Mesothelial cell of epicardium (in vitro differentiated cells): ENCODE results near the gene KLHDC7A. TPM values are rescaled to one million over a fixed set of nuclear protein-coding genes. Genes with fewer than 3 reads are reported as not detected.

Experiments used
- DNase-seq, 2 experiments: peaks; one replicate each; pipeline ENCODE4 v3.0.0; 2021; ENCODE audit warnings: low spot score in 2 of 2; ENCODE audit not compliant: unreplicated experiment in 2 of 2
- H3K27ac Mint-ChIP-seq: 2 replicates; pipeline ENCODE4 v1.8.0; 2021; ENCODE audit warnings: mixed read lengths
- H3K27me3 Mint-ChIP-seq: 2 replicates; pipeline ENCODE4 v1.8.0; 2021; ENCODE audit warnings: low read depth, mixed read lengths
- H3K36me3 Mint-ChIP-seq: 2 replicates; pipeline ENCODE4 v1.8.0; 2021; ENCODE audit warnings: mixed read lengths
- H3K4me1 Mint-ChIP-seq: 2 replicates; pipeline ENCODE4 v1.8.0; 2021; ENCODE audit warnings: mixed read lengths
- H3K4me3 Mint-ChIP-seq: 2 replicates; pipeline ENCODE4 v1.8.0; 2021; ENCODE audit warnings: mild to moderate bottlenecking, moderate library complexity, mixed read lengths
- H3K9me3 Mint-ChIP-seq: 2 replicates; pipeline ENCODE4 v1.8.0; 2021; ENCODE audit warnings: mixed read lengths
- total RNA-seq: library from RNA; stranded (reverse); gene quantifications from 3 replicates; pipeline ENCODE4 v1.2.1, GENCODE V29; 2021
- TF ChIP-seq, protein P1 (sequence below): fragments of 200-600 bp; sonication (generic); IDR thresholded peaks from one replicate; pipeline ENCODE4 v1.5.0; 2021; ENCODE audit warnings: antibody characterized with exemption; ENCODE audit not compliant: unreplicated experiment

KLHDC7A gene
- total RNA-seq, 1 donor from 2014 or later, result 0.04 TPM

DNA sequence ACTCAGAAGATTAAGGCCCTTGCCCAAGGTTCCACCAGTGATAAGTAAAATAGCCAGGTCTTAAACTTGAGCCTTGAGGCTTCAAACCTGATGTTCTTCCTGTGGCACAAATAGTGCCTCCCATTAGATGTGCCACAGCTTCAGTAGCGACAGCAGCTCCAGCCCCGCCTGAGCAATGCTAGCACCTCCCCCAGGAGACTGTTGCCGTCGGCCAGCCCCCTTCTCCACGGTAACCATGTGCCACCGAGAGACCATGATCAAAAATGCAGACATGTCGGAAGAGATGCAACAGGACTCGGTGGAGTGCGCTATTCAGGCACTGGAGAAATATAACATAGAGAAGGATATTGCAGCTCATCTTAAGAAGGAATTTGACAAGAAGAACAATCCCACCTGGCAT is 32.2 kb downstream of the KLHDC7A start:
- no peaks in the 10 kb centered on the region for H3K4me1 Mint-ChIP-seq
- no peak for DNase-seq
- peaks cover 25% of the 10 kb centered on the region for H3K9me3 Mint-ChIP-seq
- no peak overlapping the region for H3K4me3 Mint-ChIP-seq
- H3K36me3 Mint-ChIP-seq, result no peaks in the 10 kb centered on the region
- TF ChIP-seq, protein P1, sequence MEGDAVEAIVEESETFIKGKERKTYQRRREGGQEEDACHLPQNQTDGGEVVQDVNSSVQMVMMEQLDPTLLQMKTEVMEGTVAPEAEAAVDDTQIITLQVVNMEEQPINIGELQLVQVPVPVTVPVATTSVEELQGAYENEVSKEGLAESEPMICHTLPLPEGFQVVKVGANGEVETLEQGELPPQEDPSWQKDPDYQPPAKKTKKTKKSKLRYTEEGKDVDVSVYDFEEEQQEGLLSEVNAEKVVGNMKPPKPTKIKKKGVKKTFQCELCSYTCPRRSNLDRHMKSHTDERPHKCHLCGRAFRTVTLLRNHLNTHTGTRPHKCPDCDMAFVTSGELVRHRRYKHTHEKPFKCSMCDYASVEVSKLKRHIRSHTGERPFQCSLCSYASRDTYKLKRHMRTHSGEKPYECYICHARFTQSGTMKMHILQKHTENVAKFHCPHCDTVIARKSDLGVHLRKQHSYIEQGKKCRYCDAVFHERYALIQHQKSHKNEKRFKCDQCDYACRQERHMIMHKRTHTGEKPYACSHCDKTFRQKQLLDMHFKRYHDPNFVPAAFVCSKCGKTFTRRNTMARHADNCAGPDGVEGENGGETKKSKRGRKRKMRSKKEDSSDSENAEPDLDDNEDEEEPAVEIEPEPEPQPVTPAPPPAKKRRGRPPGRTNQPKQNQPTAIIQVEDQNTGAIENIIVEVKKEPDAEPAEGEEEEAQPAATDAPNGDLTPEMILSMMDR, result no peak
- H3K27ac Mint-ChIP-seq, result no peak overlapping the region
- peaks cover 17% of the 10 kb centered on the region for H3K27me3 Mint-ChIP-seq

DNA sequence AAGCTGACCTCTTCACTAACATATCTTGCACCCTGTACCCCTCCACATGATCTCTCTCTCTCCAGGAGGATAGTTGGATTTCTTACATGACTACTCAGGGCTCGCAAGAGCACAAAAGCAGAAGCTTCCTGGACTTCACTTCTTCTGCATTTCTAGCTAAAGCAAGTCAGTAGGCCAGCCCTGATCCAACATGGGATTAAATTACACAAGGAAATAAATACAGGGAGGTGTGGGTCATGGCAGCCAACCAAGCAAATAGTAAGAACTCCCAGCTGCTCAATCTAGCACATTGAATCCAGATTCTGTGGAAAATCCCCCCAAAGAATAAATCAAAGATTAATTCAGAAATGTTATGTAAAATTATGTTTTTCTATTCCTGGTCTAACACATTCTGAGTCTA is 33.3 kb downstream of the KLHDC7A start:
- Mint-ChIP-seq H3K27ac (no peak overlapping the region), H3K36me3 (no peaks in the 10 kb centered on the region), H3K27me3 (peaks cover 17% of the 10 kb centered on the region), H3K9me3 (peaks cover 22% of the 10 kb centered on the region), H3K4me3 (no peak overlapping the region), H3K4me1 (no peaks in the 10 kb centered on the region)
- TF ChIP-seq, protein P1, result no peak
- no peak for DNase-seq

DNA sequence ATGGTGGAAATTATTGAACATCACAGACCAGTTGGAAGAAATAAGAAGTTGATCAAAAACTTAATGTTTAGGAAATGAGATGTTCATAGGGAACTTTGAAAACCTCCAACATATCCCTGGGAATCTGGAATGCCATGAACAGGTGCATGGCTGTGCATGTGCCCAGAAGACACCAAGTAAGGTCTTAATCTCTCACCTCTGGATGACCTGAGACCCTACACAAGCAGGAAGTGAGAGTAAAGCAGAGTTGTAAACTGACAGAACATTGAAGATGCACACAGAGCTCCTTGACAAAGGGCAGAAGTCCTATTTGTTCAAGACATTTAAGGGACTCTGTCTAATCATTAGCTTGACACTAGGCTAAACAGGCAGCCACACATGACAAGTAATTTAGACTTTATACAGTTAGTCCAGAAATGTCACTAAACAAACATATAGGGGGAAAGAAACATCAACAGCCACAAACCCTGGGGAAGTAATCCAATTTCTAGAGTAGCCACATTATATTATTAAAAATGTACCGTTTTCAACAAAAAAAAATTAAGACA is 34.5 kb downstream of the KLHDC7A start:
- H3K4me3 Mint-ChIP-seq, result no peak overlapping the region
- H3K9me3 Mint-ChIP-seq, result peaks cover 21% of the 10 kb centered on the region
- no peaks in the 10 kb centered on the region for H3K4me1 Mint-ChIP-seq
- TF ChIP-seq, protein P1, result no peak
- no peaks in the 10 kb centered on the region for H3K36me3 Mint-ChIP-seq
- no peak for DNase-seq
- H3K27me3 Mint-ChIP-seq, result peaks cover 23% of the 10 kb centered on the region
- H3K27ac Mint-ChIP-seq, result no peak overlapping the region

DNA sequence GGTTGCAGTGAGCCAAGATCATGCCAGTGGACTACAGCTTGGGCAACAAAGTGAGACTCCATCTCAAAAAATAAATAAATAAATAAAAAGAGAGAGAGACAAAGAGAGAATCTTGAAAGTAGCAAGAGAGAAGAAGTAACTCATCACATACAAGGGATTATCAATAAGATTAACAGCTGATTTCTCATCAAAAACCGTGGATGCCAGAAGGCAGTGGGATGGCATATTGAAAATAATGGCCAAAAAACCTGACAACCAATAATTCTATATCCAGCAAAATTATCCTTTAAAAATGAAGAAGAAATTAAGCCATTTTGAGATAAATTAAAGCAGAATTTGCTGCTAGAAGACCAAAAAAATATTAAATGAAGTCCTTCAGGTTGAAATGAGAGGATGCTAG is 35.7 kb downstream of the KLHDC7A start:
- Mint-ChIP-seq H3K9me3 (peaks cover 21% of the 10 kb centered on the region), H3K4me1 (no peaks in the 10 kb centered on the region), H3K27ac (no peak overlapping the region), H3K27me3 (peaks cover 28% of the 10 kb centered on the region), H3K4me3 (no peak overlapping the region), H3K36me3 (no peaks in the 10 kb centered on the region)
- no peak for DNase-seq
- TF ChIP-seq, protein P1, result no peak

DNA sequence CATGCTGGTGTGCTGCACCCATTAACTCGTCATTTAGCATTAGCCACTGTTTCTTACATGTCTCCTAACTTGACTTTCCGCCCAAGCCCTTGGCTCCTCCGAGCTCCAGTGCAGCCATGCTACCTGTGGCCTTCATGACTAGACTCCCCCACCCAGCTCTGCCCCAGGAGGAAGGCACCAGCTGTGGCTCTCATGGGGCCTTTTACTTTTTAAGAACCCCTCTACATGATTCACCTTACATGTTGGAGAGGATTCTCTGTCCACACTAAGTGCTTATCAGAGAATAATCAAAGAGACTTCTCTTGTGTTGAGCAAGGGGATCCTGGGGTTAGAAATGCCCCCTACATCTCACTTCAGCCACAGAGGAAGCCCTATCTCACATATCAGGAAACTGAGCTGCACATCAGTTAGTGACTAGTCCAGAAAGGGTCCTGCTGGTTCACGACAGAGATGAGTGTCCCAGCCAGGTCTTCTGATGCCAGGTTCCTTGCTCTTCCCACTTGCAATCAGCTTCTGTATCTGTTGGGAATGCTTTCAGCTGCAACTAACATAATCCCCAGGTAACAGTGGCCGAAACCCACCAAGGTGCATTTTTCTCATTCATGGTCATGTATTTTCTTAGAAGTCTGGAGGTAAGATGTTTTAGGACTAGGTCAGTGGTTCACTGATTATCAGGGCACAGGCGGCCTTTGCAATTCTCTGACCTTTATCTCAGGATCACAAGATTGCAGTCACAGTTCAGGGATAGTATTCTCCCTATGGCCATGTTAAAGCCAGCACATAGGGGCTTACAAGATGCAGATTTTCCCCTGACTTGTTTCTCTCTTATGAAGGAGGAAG is 45.9 kb downstream of the KLHDC7A start:
- H3K36me3 Mint-ChIP-seq, result no peaks in the 10 kb centered on the region
- peaks cover 62% of the 10 kb centered on the region for H3K27me3 Mint-ChIP-seq
- TF ChIP-seq, protein P1, result no peak
- no peaks in the 10 kb centered on the region for H3K4me1 Mint-ChIP-seq
- no peak overlapping the region for H3K27ac Mint-ChIP-seq
- no peak for DNase-seq
- no peak overlapping the region for H3K4me3 Mint-ChIP-seq
- H3K9me3 Mint-ChIP-seq, result peaks cover 4% of the 10 kb centered on the region
